ENCODE data around the gene KLF6. TPM values are rescaled to one million over a fixed set of nuclear protein-coding genes. Genes with fewer than 3 reads are reported as not detected.
A peak's percentile ranks its signal among the peaks of the same experiment; 100 is the strongest.

KLF6 gene
- total RNA-seq, 4 donors from 2014 or later: 140 to 304 (median 291) TPM

DNA sequence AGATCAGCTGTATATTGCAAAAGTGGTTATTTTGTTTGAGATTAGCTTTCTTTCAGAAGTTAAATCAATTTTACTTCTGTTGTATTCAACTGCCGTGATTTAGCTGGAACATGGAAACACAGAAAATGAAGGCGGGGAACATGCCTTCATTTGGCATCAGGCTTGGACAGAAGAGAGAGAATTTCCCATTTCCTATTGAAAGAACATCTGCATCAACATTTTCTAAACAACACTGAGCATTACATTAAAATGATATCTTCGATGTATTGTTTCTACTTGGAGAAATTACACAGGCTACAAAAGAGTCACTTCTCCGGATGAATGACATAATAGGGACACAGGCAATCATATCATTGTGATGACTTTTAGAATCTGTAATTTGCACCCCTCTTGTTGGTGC is 46.6 kb upstream of the KLF6 start:
- TF ChIP-seq, protein P1, sequence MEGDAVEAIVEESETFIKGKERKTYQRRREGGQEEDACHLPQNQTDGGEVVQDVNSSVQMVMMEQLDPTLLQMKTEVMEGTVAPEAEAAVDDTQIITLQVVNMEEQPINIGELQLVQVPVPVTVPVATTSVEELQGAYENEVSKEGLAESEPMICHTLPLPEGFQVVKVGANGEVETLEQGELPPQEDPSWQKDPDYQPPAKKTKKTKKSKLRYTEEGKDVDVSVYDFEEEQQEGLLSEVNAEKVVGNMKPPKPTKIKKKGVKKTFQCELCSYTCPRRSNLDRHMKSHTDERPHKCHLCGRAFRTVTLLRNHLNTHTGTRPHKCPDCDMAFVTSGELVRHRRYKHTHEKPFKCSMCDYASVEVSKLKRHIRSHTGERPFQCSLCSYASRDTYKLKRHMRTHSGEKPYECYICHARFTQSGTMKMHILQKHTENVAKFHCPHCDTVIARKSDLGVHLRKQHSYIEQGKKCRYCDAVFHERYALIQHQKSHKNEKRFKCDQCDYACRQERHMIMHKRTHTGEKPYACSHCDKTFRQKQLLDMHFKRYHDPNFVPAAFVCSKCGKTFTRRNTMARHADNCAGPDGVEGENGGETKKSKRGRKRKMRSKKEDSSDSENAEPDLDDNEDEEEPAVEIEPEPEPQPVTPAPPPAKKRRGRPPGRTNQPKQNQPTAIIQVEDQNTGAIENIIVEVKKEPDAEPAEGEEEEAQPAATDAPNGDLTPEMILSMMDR (IDR thresholded peaks at IDR 0.05): no peak
- TF ChIP-seq POLR2AphosphoS5 (IDR thresholded peaks at IDR 0.05): no peak
- no peak for TF ChIP-seq EP300 (IDR thresholded peaks at IDR 0.05; ENCODE audit: low read depth)
- no peak for TF ChIP-seq POLR2A (IDR thresholded peaks at IDR 0.05)
- WGBS, 2 donors (ENCODE audit: low coverage in 1 of 2): 82 to 84% methylated on average over 3 to 4 of the region's 4 CpGs
- Histone ChIP-seq H3K27me3 (no peaks in the 10 kb centered on the region), H3K4me1 (peaks cover 0 to 39% (median 30%) of the 10 kb centered on the region in 4 donors), H3K4me3 (no peak overlapping the region), H3K36me3 (no peaks in the 10 kb centered on the region), H3K27ac (no peak overlapping the region), H3K9me3 (no peaks in the 10 kb centered on the region)
- DNase-seq: no peak
- in situ Hi-C loops (cut with MboI; ENCODE audit: low pct_ligation_motif_present in 1 of 4, low pct_unique_long_range_greater_than_20kb in 1 of 4, low sequenced_read_pairs in 3 of 4) (no loop called here), intact Hi-C loops (cut with DNase I; ENCODE audit: low total_unique reads) (no loop called here)

DNA sequence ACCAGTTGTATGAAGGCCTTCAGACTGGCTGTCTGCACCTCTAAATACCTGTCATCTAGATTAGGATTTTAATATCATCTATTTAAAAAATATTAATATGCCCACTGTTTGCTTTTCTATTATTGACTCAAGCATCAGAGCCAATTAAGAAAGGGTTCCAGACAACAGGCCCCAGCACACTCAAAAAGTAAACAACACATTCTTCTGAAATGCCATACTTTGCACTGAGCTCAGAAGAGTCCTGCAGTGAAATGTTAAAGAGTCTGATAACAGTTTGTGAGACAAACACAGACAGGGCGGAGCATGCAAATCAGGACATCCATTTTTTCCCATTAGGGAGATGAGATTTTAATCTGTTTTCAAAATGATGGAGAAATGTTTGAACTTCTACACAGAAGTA is 45.9 kb upstream of the KLF6 start:
- no peaks in the 10 kb centered on the region for H3K27me3 ChIP-seq
- intact Hi-C loops (cut with DNase I; ENCODE audit: low total_unique reads): no loop called here
- no peak for DNase-seq
- in situ Hi-C loops (cut with MboI; ENCODE audit: low pct_ligation_motif_present in 1 of 4, low pct_unique_long_range_greater_than_20kb in 1 of 4, low sequenced_read_pairs in 3 of 4): no loop called here
- 94 to 100% methylated on average over 1 of the region's 1 CpG for whole genome bisulfite sequencing, 2 donors (ENCODE audit: low coverage in 1 of 2)
- H3K9me3 ChIP-seq: no peaks in the 10 kb centered on the region
- no peaks in the 10 kb centered on the region for H3K36me3 ChIP-seq
- no peak for TF ChIP-seq POLR2AphosphoS5 (IDR thresholded peaks at IDR 0.05)
- TF ChIP-seq POLR2A (IDR thresholded peaks at IDR 0.05): no peak
- TF ChIP-seq, protein P1 (IDR thresholded peaks at IDR 0.05): no peak
- TF ChIP-seq EP300 (IDR thresholded peaks at IDR 0.05; ENCODE audit: low read depth): no peak
- H3K4me3 ChIP-seq: no peak overlapping the region
- H3K4me1 ChIP-seq: peaks cover 0 to 39% (median 31%) of the 10 kb centered on the region in 4 donors
- peak overlapping the region in 1 of 4 donors; percentile 76 for H3K27ac ChIP-seq

DNA sequence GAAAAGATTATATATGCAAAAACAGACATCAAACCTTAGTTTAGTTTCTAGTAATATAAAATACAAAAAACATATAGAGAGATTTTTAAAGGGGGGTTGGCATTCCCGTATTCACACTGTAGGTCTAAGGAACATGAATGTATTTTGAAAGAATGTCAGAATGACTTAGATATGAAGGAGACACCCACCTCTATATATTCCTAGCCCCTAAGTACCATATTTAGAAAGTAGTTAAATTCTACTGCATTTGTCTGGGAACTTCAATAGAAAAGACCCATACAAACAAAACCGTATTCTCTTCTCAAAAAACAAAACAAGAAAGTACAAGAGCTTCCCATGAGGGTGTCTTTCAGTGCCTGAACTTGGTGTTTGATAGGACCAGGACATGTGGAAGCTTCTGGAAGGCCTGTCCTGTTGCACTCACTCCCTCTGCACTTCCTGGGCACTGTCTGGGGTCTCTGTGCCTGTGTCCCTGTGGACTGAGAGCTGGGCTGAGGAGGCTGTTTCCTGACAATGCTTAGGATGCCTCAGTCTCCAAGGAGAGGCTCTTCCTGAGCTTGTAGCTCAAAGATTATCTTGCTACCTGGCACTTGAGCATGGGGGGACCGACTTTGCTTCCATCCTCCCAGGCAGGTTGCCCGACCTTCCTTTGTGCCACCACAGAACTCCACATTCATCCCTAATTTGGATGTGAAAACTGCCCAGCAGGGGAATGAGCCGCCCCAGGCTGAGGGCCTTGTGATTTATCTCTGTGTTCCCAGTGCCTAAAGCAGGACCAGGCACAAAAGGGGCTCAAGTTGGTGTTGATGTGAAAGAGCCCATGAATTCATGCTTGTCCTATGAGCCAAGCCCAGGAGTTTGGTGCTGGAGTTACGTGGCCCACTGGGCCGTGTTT is 44.4 kb upstream of the KLF6 start:
- intact Hi-C loops (cut with DNase I; ENCODE audit: low total_unique reads): no loop called here
- no peak for TF ChIP-seq POLR2A (IDR thresholded peaks at IDR 0.05)
- TF ChIP-seq, protein P1 (IDR thresholded peaks at IDR 0.05): no peak
- TF ChIP-seq POLR2AphosphoS5 (IDR thresholded peaks at IDR 0.05): no peak
- no peak for TF ChIP-seq EP300 (IDR thresholded peaks at IDR 0.05; ENCODE audit: low read depth)

DNA sequence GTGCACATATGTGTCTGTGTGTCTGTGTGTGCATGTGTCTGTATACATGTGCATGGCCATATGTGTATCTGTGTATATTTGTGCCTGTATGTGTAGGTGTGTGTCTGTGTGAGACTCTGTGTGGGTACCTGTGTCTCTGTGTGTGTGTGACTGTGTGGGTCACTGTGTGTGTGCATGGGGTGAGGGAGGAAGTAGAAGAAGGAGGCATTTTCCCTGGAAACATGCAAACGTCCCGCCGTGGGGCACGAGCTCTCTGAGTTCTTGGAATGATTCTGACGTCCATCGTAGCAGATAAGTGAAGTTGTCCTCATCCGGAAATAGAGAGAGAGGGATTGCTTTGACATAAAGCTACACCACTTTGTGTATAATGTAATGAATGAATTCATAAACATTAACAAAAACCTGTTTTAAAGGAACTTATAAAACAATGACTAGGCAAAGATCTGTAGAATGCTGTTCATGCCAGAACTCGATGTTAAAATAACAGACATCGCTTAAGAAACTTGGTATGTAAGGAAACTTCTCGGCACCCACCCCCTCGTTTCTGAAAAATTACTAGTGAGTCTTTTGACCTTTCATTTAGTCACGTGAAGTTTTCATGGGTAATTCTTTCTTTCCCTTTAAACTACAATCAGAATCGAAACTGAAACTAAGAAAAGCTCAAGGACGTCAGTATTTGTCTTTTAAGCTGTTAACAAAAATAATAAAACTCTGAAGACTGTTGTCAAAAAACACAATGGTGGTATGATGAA is 43.6 kb upstream of the KLF6 start:
- in situ Hi-C loops (cut with MboI; ENCODE audit: low pct_ligation_motif_present in 1 of 4, low pct_unique_long_range_greater_than_20kb in 1 of 4, low sequenced_read_pairs in 3 of 4): no loop called here
- TF ChIP-seq, protein P1 (IDR thresholded peaks at IDR 0.05): no peak
- no peak for TF ChIP-seq POLR2AphosphoS5 (IDR thresholded peaks at IDR 0.05)
- no peak for TF ChIP-seq POLR2A (IDR thresholded peaks at IDR 0.05)
- no peak for TF ChIP-seq EP300 (IDR thresholded peaks at IDR 0.05; ENCODE audit: low read depth)
- no peaks in the 10 kb centered on the region for H3K9me3 ChIP-seq
- H3K27me3 ChIP-seq: no peaks in the 10 kb centered on the region
- DNase-seq: no peak
- peak overlapping the region; percentile 62 to 76 (median 70) for H3K27ac ChIP-seq
- intact Hi-C loops (cut with DNase I; ENCODE audit: low total_unique reads): no loop called here
- no peaks in the 10 kb centered on the region for H3K36me3 ChIP-seq
- peaks cover 0 to 47% (median 28%) of the 10 kb centered on the region in 4 donors for H3K4me1 ChIP-seq
- WGBS, 2 donors (ENCODE audit: low coverage in 1 of 2): 29 to 43% methylated on average over 11 to 14 of the region's 14 CpGs
- H3K4me3 ChIP-seq: peak overlapping the region; percentile 13 to 41 (median 16)

More for the DNA sequence above, 44.4 kb upstream of the KLF6 start:
- no peaks in the 10 kb centered on the region for H3K36me3 ChIP-seq
- peaks cover 0 to 42% (median 28%) of the 10 kb centered on the region in 4 donors for H3K4me1 ChIP-seq
- DNase-seq: no peak
- peak overlapping the region in 3 of 4 donors; percentile 15 to 41 (median 18) for H3K4me3 ChIP-seq
- peak overlapping the region; percentile 62 to 76 (median 70) for H3K27ac ChIP-seq
- H3K9me3 ChIP-seq: no peaks in the 10 kb centered on the region
- WGBS, 2 donors (ENCODE audit: low coverage in 1 of 2): 49 to 84% methylated on average over 2 to 7 of the region's 7 CpGs
- H3K27me3 ChIP-seq: no peaks in the 10 kb centered on the region
- in situ Hi-C loops (cut with MboI; ENCODE audit: low pct_ligation_motif_present in 1 of 4, low pct_unique_long_range_greater_than_20kb in 1 of 4, low sequenced_read_pairs in 3 of 4): no loop called here

Measured in transverse colon (tissue), 4 donors.